Right ventricle myocardium inferior (tissue), 1 donor: ENCODE results near the gene APOBEC2. TPM values are rescaled to one million over a fixed set of nuclear protein-coding genes. Genes with fewer than 3 reads are reported as not detected.

Experiments used
- ATAC-seq: fragments of 200-7000 bp; cut with Tn5 transposase; one replicate; pipeline ENCODE4 v1.9.1; 2020; ENCODE audit warnings: mild to moderate bottlenecking, moderate library complexity
- DNase-seq: peaks from one replicate; pipeline ENCODE4 v3.0.0; 2021; ENCODE audit errors: missing footprints
- intact Hi-C: fragments of 100-400 bp; cut with DNase I; formaldehyde crosslinking; loops from one replicate; pipeline ENCODE4 v1.11.0; 2022
- total RNA-seq: library from RNA; stranded (reverse); fragmentation: NEBNext Ultra II Directional; extraction: Animal tissue kit (Norgen Biotek cat#: 25700); gene quantifications from one replicate; pipeline ENCODE4 v1.2.1, GENCODE V29; 2021
- donor health status: DM: no; HTN: yes; CAD: no; lungs with severe emphysema.

Gene APOBEC2
- total RNA-seq, 1 donor from 2014 or later: 246 TPM

GRCh38 chr6:41111017-41111416 is 58.0 kb downstream of the APOBEC2 start:
- no peak for DNase-seq
- no peak for ATAC-seq
- intact Hi-C loops: no loop called here

Other genes with a start within 250 kb of the APOBEC2 start
- gene UNC5CL, start 14.0 kb upstream of the APOBEC2 start, total RNA-seq: 0.60 TPM
- not detected for gene TSPO2, start 10.7 kb upstream of the APOBEC2 start, total RNA-seq
- gene OARD1, start 19.2 kb downstream of the APOBEC2 start, total RNA-seq: 20.5 TPM
- 9.8 TPM for gene NFYA, start 19.8 kb downstream of the APOBEC2 start, total RNA-seq
- not detected for gene TREML1, start 101.1 kb downstream of the APOBEC2 start, total RNA-seq
- 0.92 TPM for gene TREM2, start 109.9 kb downstream of the APOBEC2 start, total RNA-seq
- 0.11 TPM for gene TREML2, start 147.9 kb downstream of the APOBEC2 start, total RNA-seq
- gene TREML4, start 175.1 kb downstream of the APOBEC2 start, total RNA-seq: not detected
- 1.2 TPM for gene TREM1, start 233.5 kb downstream of the APOBEC2 start, total RNA-seq